Nephron progenitor cell (in vitro differentiated cells): ENCODE results near the gene LEFTY2.

Experiments used
- DNase-seq: peaks from one replicate; pipeline ENCODE4 v3.0.0; 2021
- H3K27ac Mint-ChIP-seq: 2 replicates; pipeline ENCODE4 v1.8.0; 2021; ENCODE audit warnings: mild to moderate bottlenecking, moderate library complexity, mixed read lengths
- H3K27me3 Mint-ChIP-seq: 2 replicates; pipeline ENCODE4 v1.8.0; 2021; ENCODE audit warnings: mild to moderate bottlenecking, low read depth, mixed read lengths; ENCODE audit not compliant: poor library complexity
- H3K36me3 Mint-ChIP-seq: 2 replicates; pipeline ENCODE4 v1.8.0; 2021; ENCODE audit warnings: low read depth, mixed read lengths
- H3K4me1 Mint-ChIP-seq: 2 replicates; pipeline ENCODE4 v1.8.0; 2021; ENCODE audit warnings: mixed read lengths
- H3K4me3 Mint-ChIP-seq: 2 replicates; pipeline ENCODE4 v1.8.0; 2021; ENCODE audit warnings: mild to moderate bottlenecking, moderate library complexity, mixed read lengths
- H3K9me3 Mint-ChIP-seq: 2 replicates; pipeline ENCODE4 v1.8.0; 2021; ENCODE audit warnings: mild to moderate bottlenecking, moderate library complexity, mixed read lengths
- TF ChIP-seq, protein P1 (sequence below): fragments of 200-600 bp; sonication (generic); IDR thresholded peaks from 2 replicates; pipeline ENCODE4 v1.5.0; 2021; ENCODE audit warnings: antibody characterized with exemption

LEFTY2 gene

DNA sequence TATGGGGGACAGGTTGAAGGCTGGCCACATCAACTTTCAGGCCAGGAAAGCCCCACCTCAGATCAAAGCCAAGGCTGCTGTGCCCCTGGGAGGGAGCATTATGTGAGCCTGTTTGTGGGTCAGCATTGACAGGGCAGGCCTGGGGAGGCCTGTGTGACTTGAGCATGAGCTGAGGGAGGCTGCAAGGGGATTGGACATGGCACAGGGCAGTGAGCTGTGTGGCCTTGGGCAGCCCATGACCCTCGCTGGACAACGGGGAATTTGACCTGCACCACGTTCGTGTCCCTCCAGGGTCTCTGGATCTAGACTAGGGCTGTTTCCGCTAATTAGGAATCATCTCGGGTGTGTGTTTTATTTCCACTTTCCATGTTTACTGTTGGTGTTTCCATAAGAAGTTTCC lies 34.6 kb downstream of the LEFTY2 start:
- H3K27ac Mint-ChIP-seq: peak overlapping the region; percentile 52
- H3K9me3 Mint-ChIP-seq: no peaks in the 10 kb centered on the region
- TF ChIP-seq, protein P1, sequence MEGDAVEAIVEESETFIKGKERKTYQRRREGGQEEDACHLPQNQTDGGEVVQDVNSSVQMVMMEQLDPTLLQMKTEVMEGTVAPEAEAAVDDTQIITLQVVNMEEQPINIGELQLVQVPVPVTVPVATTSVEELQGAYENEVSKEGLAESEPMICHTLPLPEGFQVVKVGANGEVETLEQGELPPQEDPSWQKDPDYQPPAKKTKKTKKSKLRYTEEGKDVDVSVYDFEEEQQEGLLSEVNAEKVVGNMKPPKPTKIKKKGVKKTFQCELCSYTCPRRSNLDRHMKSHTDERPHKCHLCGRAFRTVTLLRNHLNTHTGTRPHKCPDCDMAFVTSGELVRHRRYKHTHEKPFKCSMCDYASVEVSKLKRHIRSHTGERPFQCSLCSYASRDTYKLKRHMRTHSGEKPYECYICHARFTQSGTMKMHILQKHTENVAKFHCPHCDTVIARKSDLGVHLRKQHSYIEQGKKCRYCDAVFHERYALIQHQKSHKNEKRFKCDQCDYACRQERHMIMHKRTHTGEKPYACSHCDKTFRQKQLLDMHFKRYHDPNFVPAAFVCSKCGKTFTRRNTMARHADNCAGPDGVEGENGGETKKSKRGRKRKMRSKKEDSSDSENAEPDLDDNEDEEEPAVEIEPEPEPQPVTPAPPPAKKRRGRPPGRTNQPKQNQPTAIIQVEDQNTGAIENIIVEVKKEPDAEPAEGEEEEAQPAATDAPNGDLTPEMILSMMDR: no peak
- H3K27me3 Mint-ChIP-seq: peaks cover 11% of the 10 kb centered on the region
- DNase-seq: no peak
- peaks cover 6% of the 10 kb centered on the region for H3K36me3 Mint-ChIP-seq
- H3K4me1 Mint-ChIP-seq: no peaks in the 10 kb centered on the region
- no peak overlapping the region for H3K4me3 Mint-ChIP-seq

DNA sequence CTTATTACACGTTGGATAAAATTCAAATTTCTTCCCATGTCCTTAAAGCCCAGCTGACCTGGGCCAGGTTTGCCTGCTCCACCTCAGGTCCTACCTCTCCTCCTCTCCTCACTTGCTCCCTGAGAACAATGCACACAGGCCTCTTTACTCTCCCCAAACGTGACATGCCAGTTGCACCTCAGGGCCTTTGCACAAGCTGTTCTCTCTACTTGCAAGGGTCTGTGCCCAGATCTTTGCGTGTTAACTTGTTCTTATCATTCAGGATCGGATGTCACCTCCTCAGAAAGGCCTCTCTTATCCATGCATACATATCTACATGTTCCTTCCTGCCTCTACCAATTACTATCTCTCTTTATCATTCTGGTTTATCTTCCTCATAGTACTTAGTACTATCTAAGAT lies 37.4 kb downstream of the LEFTY2 start:
- TF ChIP-seq, protein P1: no peak
- peaks cover 11% of the 10 kb centered on the region for H3K4me1 Mint-ChIP-seq
- peaks cover 13% of the 10 kb centered on the region for H3K27me3 Mint-ChIP-seq
- H3K27ac Mint-ChIP-seq: no peak overlapping the region
- no peak for DNase-seq
- peaks cover 6% of the 10 kb centered on the region for H3K36me3 Mint-ChIP-seq
- H3K4me3 Mint-ChIP-seq: no peak overlapping the region
- H3K9me3 Mint-ChIP-seq: no peaks in the 10 kb centered on the region

DNA sequence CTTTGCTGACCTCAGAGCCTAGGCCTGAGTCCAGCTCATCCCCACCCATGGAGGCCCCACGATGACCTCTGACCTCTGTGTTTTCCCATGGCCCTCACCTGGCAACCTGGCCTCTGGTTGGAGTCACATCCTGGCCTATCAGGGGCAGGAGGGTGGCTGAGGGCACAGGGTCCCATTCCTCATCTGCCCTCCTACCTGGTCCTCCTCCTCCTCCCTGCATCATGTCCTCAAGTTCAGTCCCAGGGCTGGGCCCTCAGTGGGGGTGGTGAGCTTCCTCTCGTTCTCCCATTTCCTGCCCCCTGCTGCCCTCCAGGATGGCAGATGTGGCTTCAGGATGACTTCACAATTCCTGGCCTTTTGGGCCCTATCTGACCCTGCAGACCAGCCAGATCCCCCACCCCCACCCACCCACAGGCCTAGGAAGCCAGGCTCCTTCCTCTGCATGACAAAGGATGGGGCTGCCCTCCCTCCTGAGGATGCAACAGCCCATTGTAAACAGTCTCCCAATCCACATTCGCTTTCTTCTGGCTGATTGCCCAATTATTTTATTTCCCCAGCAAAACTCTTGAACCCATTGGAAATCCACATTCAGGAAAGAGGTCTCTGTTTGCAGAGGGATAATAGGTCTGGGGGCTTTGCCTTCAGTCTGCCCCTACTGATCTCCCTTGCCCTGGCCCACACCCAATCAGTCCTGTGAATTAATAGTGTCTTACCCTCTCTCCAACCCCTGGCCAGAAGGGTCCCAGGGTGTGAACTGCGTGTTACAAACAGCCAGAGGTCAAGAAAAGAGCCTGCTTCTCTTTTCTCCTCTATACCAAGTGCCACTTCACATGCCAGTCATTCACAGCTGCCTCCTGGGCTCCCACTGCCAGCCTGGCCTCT lies 41.7 kb downstream of the LEFTY2 start:
- TF ChIP-seq, protein P1: no peak
- no peak overlapping the region for H3K4me3 Mint-ChIP-seq
- no peak for DNase-seq
- peaks cover 6% of the 10 kb centered on the region for H3K36me3 Mint-ChIP-seq
- peaks cover 3% of the 10 kb centered on the region for H3K27me3 Mint-ChIP-seq
- H3K9me3 Mint-ChIP-seq: no peaks in the 10 kb centered on the region
- H3K4me1 Mint-ChIP-seq: peaks cover 19% of the 10 kb centered on the region
- peak overlapping the region; percentile 5 for H3K27ac Mint-ChIP-seq

DNA sequence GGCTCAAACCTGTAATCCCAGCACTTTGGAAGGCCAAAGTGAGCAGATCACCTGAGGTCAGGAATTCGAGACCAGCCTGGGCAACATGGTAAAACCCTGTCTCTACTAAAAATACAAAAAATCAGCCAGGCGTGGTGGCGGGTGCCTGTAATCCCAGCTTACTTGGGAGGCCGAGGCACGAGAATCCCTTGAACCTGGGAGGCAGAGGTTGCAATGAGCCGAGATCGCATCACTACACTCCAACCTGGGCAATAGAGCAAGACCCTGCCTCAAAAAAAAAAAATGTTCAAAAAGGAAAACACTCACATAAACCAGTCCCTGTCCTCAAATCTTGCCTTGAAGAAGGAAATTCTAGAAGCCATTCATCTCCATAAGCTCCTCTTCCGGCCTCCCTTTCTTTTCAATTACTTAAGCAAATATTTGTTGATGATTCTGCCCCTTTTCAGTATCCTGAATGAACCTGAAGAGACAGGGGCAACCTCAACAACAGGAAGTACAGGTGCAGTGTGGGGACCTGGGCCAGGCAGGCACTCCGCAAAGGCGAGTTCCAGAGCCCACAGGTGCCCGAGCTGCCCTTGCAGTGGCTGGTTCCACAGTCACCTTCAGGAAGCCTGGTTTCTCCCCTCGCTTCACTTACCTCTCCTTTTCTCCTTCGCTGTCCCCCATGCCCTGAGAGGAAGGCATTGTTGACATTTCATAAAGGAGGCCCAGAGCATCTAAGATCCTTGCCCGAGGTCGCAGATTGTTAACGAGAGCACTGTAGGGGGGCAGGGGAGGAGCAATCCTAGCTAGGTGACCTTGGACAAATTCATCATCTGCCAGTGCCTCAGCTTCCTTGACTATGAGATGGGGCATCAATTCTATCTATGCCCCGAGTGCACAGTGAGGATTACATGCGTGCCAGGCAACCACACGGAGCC lies 43.2 kb downstream of the LEFTY2 start:
- TF ChIP-seq, protein P1: no peak
- Mint-ChIP-seq H3K36me3 (no peaks in the 10 kb centered on the region), H3K27me3 (peaks cover 6% of the 10 kb centered on the region), H3K4me3 (no peak overlapping the region), H3K27ac (no peak overlapping the region), H3K9me3 (no peaks in the 10 kb centered on the region), H3K4me1 (peaks cover 19% of the 10 kb centered on the region)
- no peak for DNase-seq

DNA sequence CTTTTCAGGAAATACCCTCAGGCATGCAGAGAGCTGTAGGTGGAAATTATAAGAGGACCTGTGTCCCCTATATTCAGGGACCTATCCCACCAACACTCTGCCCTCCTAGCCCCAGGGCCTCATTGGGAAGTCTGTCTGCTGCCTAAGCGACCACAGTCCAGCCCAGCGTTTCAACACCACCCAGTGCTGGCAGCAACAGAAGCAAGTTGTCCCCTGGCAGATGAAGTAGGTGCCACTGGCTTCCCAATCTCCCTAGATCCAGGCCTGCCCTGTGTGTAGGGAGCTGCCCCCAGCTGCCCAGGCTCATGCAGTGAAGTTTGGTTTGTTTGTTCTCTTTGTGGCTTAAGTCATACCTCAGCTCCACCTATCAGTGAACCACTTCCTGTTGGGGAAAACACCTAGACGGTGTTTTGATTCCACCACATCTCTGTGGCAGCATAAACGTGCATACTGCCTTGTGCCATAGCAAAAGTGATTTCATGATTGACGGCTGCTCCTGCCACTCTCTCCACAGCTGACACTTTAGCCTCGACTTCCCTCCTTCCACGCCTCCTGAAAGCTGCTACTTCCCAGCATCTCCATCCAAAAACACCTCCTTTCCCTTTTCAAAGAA lies 44.0 kb downstream of the LEFTY2 start:
- Mint-ChIP-seq H3K27me3 (peaks cover 6% of the 10 kb centered on the region), H3K9me3 (no peaks in the 10 kb centered on the region), H3K4me3 (no peak overlapping the region), H3K27ac (no peak overlapping the region), H3K4me1 (peaks cover 19% of the 10 kb centered on the region), H3K36me3 (no peaks in the 10 kb centered on the region)
- DNase-seq: no peak
- TF ChIP-seq, protein P1: no peak
